GM23338 (cell line): Measurements from ENCODE around the gene LDHA. TPM values are rescaled to one million over a fixed set of nuclear protein-coding genes. Genes with fewer than 3 reads are reported as not detected.

Source experiments
- ATAC-seq: fragments of 200-7000 bp; cut with Tn5 transposase; 3 replicates; pipeline ENCODE4 v1.9.1; 2020
- DNase-seq: peaks from one replicate; pipeline ENCODE4 v3.0.0-alpha.2; 2015; ENCODE audit warnings: low spot score
- H2AFZ ChIP-seq: fragments of 200-600 bp; sonication (generic); 2 replicates; pipeline ENCODE4 v1.8.0; 2016; ENCODE audit warnings: antibody characterized with exemption, mild to moderate bottlenecking, moderate library complexity
- H3F3A ChIP-seq: fragments of 200-600 bp; sonication (generic); replicated peaks from 2 replicates; pipeline ENCODE4 v1.8.0; 2017; ENCODE audit warnings: antibody characterized with exemption, mixed run types, low read depth
- H3K27ac ChIP-seq: fragments of 200-600 bp; sonication (generic); 2 replicates; pipeline ENCODE4 v1.6.1; 2016; ENCODE audit warnings: low read depth
- H3K27me3 ChIP-seq: fragments of 200-600 bp; sonication (generic); 2 replicates; pipeline ENCODE4 v1.8.0; 2016; ENCODE audit warnings: mild to moderate bottlenecking, mixed run types, moderate library complexity; ENCODE audit not compliant: insufficient read depth
- H3K36me3 ChIP-seq: fragments of 200-600 bp; sonication (generic); 2 replicates; pipeline ENCODE4 v1.8.0; 2016; ENCODE audit warnings: mild to moderate bottlenecking; ENCODE audit not compliant: insufficient read depth
- H3K4me1 ChIP-seq: fragments of 200-600 bp; sonication (generic); 2 replicates; pipeline ENCODE4 v1.8.0; 2016; ENCODE audit warnings: mild to moderate bottlenecking, moderate library complexity; ENCODE audit not compliant: insufficient read depth
- H3K4me2 ChIP-seq: fragments of 200-600 bp; sonication (generic); 2 replicates; pipeline ENCODE4 v1.7.1; 2017; ENCODE audit warnings: mixed run types
- H3K4me3 ChIP-seq: fragments of 200-600 bp; sonication (generic); 2 replicates; pipeline ENCODE4 v1.6.1; 2016; ENCODE audit warnings: mixed run types
- H3K79me2 ChIP-seq: fragments of 200-600 bp; sonication (generic); replicated peaks from 2 replicates; pipeline ENCODE4 v1.8.0; 2017; ENCODE audit warnings: mild to moderate bottlenecking; ENCODE audit not compliant: insufficient read depth
- H3K9me2 ChIP-seq: fragments of 200-600 bp; sonication (generic); 2 replicates; pipeline ENCODE4 v1.8.0; 2017; ENCODE audit not compliant: insufficient read depth
- H4K20me1 ChIP-seq: fragments of 200-600 bp; sonication (generic); replicated peaks from 2 replicates; pipeline ENCODE4 v1.8.0; 2017; ENCODE audit warnings: mild to moderate bottlenecking; ENCODE audit not compliant: insufficient read depth
- H3K27ac Mint-ChIP-seq: 2 replicates; pipeline ENCODE4 v1.8.0; 2020; ENCODE audit warnings: inconsistent platforms, mild to moderate bottlenecking, moderate library complexity, mixed read lengths
- H3K27me3 Mint-ChIP-seq: 3 replicates; pipeline ENCODE4 v1.8.0; 2022; ENCODE audit warnings: low read depth, mild to moderate bottlenecking, moderate library complexity, mixed read lengths, inconsistent platforms; ENCODE audit not compliant: insufficient read depth, poor library complexity
- H3K36me3 Mint-ChIP-seq: 3 replicates; pipeline ENCODE4 v1.8.0; 2021; ENCODE audit warnings: low read depth, mild to moderate bottlenecking, inconsistent platforms, moderate library complexity, mixed read lengths
- H3K4me1 Mint-ChIP-seq: 3 replicates; pipeline ENCODE4 v1.8.0; 2020; ENCODE audit warnings: mild to moderate bottlenecking, inconsistent platforms, mixed read lengths
- H3K4me3 Mint-ChIP-seq: 3 replicates; pipeline ENCODE4 v1.8.0; 2021; ENCODE audit warnings: moderate library complexity, mild to moderate bottlenecking, inconsistent platforms, mixed read lengths
- H3K9me3 Mint-ChIP-seq: 3 replicates; pipeline ENCODE4 v1.8.0; 2020; ENCODE audit warnings: moderate library complexity, mild to moderate bottlenecking, inconsistent platforms, mixed read lengths
- CTCF ChIP-seq, 2 experiments: fragments of 200-600 bp in 1 of 2; sonication (generic) in 1 of 2; conservative IDR thresholded peaks; 2 replicates each; pipeline versions ENCODE4 v1.5.1 to v1.6.1; 2016 to 2017; ENCODE audit warnings: antibody characterized with exemption in 2 of 2, low read depth in 2 of 2, mild to moderate bottlenecking in 2 of 2, moderate library complexity in 1 of 2
- EZH2 ChIP-seq: fragments of 200-600 bp; sonication (generic); IDR thresholded peaks from one replicate; pipeline ENCODE4 v1.8.0; 2017; ENCODE audit warnings: antibody characterized with exemption, mild to moderate bottlenecking, low read depth; ENCODE audit not compliant: unreplicated experiment
- EZH2phosphoT487 ChIP-seq: fragments of 200-600 bp; sonication (generic); IDR thresholded peaks from one replicate; pipeline ENCODE4 v1.8.1; 2018; ENCODE audit warnings: antibody characterized with exemption; ENCODE audit not compliant: unreplicated experiment
- JUNB ChIP-seq: IDR thresholded peaks from one replicate; pipeline ENCODE4 v1.6.1; 2016; ENCODE audit warnings: antibody characterized with exemption; ENCODE audit not compliant: unreplicated experiment
- NANOG ChIP-seq: IDR thresholded peaks from 2 replicates; pipeline ENCODE4 v1.6.1; 2016; ENCODE audit warnings: antibody characterized with exemption, borderline replicate concordance
- POLR2AphosphoS5 ChIP-seq: IDR thresholded peaks from 2 replicates; pipeline ENCODE4 v1.6.1; 2016; ENCODE audit warnings: antibody characterized with exemption, low read depth
- STAT1 ChIP-seq: IDR thresholded peaks from one replicate; pipeline ENCODE4 v1.6.1; 2016; ENCODE audit warnings: antibody characterized with exemption; ENCODE audit not compliant: unreplicated experiment
- ZNF114 ChIP-seq: fragments of 250-450 bp; sonication (Bioruptor Pico); IDR thresholded peaks from 2 replicates; pipeline ENCODE4 v1.5.0; 2020; ENCODE audit warnings: mild to moderate bottlenecking, moderate library complexity
- ZNF331 ChIP-seq: fragments of 250-450 bp; sonication (Bioruptor Pico); IDR thresholded peaks from 2 replicates; pipeline ENCODE4 v1.5.0; 2020; ENCODE audit warnings: low read depth, mild to moderate bottlenecking, moderate library complexity
- ZNF462 ChIP-seq: fragments of 250-450 bp; sonication (Bioruptor Pico); IDR thresholded peaks from 2 replicates; pipeline ENCODE4 v1.5.0; 2020; ENCODE audit warnings: mild to moderate bottlenecking, moderate library complexity
- polyA plus RNA-seq: library from polyadenylated mRNA; unstranded; fragments of >200 nt; fragmentation: Nextera tagmentation; extraction: Ambion mirVana; gene quantifications from 2 replicates; pipeline ENCODE4 v1.2.1, GENCODE V29; 2016
- total RNA-seq: library from RNA; depleted of rRNA; stranded (reverse); fragments of >200 nt; shearing (Covaris generic); gene quantifications from 2 replicates; pipeline ENCODE4 v1.2.3, GENCODE V29; 2014

The LDHA gene
- total and polyA plus RNA-seq, 2 experiments from 2014 or later: 432 to 467 TPM

- ATAC-seq: no peak
- Histone ChIP-seq H3F3A (no peaks in the 10 kb centered on the region), H2AFZ (no peak overlapping the region), H3K36me3 (peaks cover 18% of the 10 kb centered on the region), H3K27me3 (no peaks in the 10 kb centered on the region), H3K27ac (no peak overlapping the region), H3K9me2 (no peaks in the 10 kb centered on the region), H3K4me2 (no peak overlapping the region), H3K4me3 (no peak overlapping the region), H3K79me2 (no peaks in the 10 kb centered on the region), H3K4me1 (no peaks in the 10 kb centered on the region), H4K20me1 (peaks cover 5% of the 10 kb centered on the region; the same call in 1 of the 2 replicates)
- H3K27ac Mint-ChIP-seq: no peak overlapping the region
- H3K36me3 Mint-ChIP-seq: peaks cover 31% of the 10 kb centered on the region
- H3K4me3 Mint-ChIP-seq: no peak overlapping the region
- TF ChIP-seq ZNF114 (CRISPR knock-in tag): no peak
- no peaks in the 10 kb centered on the region for H3K4me1 Mint-ChIP-seq
- peaks cover 2% of the 10 kb centered on the region for H3K27me3 Mint-ChIP-seq
- no peak for DNase-seq
- no peaks in the 10 kb centered on the region for H3K9me3 Mint-ChIP-seq
Measured at GRCh38 chr11:18367431-18367830, 26.9 kb upstream of the LDHA start.

GRCh38 chr11:18368221-18368620 lies 26.1 kb upstream of the LDHA start:
- H3K9me3 Mint-ChIP-seq: no peaks in the 10 kb centered on the region
- TF ChIP-seq POLR2AphosphoS5 (no peak), ZNF462 (CRISPR knock-in tag) (no peak), ZNF331 (CRISPR knock-in tag) (no peak), NANOG (no peak), EZH2phosphoT487 (no peak), JUNB (no peak), EZH2 (no peak), CTCF (conservative IDR thresholded peaks at IDR 0.05; ENCODE audit: low read depth in 2 of 2) (no peak), ZNF114 (CRISPR knock-in tag) (no peak), STAT1 (no peak)
- Histone ChIP-seq H4K20me1 (peaks cover 5% of the 10 kb centered on the region; the same call in 1 of the 2 replicates), H3K9me2 (no peaks in the 10 kb centered on the region), H3F3A (no peaks in the 10 kb centered on the region), H3K4me3 (no peak overlapping the region), H3K27ac (no peak overlapping the region; the same call in 1 of the 2 replicates), H3K79me2 (no peaks in the 10 kb centered on the region), H3K27me3 (no peaks in the 10 kb centered on the region), H3K4me1 (no peaks in the 10 kb centered on the region), H3K4me2 (no peak overlapping the region), H2AFZ (no peak overlapping the region), H3K36me3 (peaks cover 14% of the 10 kb centered on the region)
- no peak overlapping the region for H3K27ac Mint-ChIP-seq
- no peak for DNase-seq
- H3K27me3 Mint-ChIP-seq: peaks cover 2% of the 10 kb centered on the region
- H3K36me3 Mint-ChIP-seq: peaks cover 30% of the 10 kb centered on the region
- ATAC-seq: no peak
- H3K4me1 Mint-ChIP-seq: no peaks in the 10 kb centered on the region
- H3K4me3 Mint-ChIP-seq: no peak overlapping the region
